Liver (tissue), 3 donors: Measurements from ENCODE around the gene DOCK6.

Experiments
- EGR1 ChIP-seq, 2 donors: IDR thresholded peaks; 2 replicates each; pipeline ENCODE4 v1.6.1; 2016 to 2018; ENCODE audit warnings: antibody characterized with exemption in 2 of 2, low read depth in 2 of 2
- GABPA ChIP-seq, 2 donors: IDR thresholded peaks in 1 of 2; conservative IDR thresholded peaks in 1 of 2; 2 replicates each; pipeline ENCODE4 v1.6.1; 2016; ENCODE audit warnings: antibody characterized with exemption in 2 of 2, mild to moderate bottlenecking in 1 of 2, moderate library complexity in 1 of 2
- JUND ChIP-seq, 2 donors: IDR thresholded peaks; 2 replicates each; pipeline ENCODE4 v1.6.1; 2016; ENCODE audit warnings: antibody characterized with exemption in 2 of 2
- NR2F2 ChIP-seq: IDR thresholded peaks from 2 replicates; pipeline ENCODE4 v1.6.1; 2016; ENCODE audit warnings: antibody characterized with exemption
- RAD21 ChIP-seq, 2 donors: IDR thresholded peaks; 2 replicates each; pipeline ENCODE4 v1.6.1; 2016; ENCODE audit warnings: antibody characterized with exemption in 2 of 2, mild to moderate bottlenecking in 2 of 2
- RXRA ChIP-seq, 2 donors: IDR thresholded peaks; 2 replicates each; pipeline ENCODE4 v1.6.1; 2017 to 2018; ENCODE audit warnings: antibody characterized with exemption in 2 of 2, mild to moderate bottlenecking in 1 of 2
- TAF1 ChIP-seq: conservative IDR thresholded peaks from 2 replicates; pipeline ENCODE4 v1.6.1; 2016; ENCODE audit warnings: antibody characterized with exemption, mild to moderate bottlenecking
- TF ChIP-seq, protein P1 (sequence below): fragments of 150-350 bp; IDR thresholded peaks from 2 replicates; pipeline ENCODE4 v1.5.1; 2017; ENCODE audit warnings: improper control_type of control experiment, low read depth, low read length; ENCODE audit not compliant: missing input control
- TF ChIP-seq, protein P2 (sequence below): IDR thresholded peaks from 2 replicates; pipeline ENCODE4 v1.6.1; 2016; ENCODE audit warnings: antibody characterized with exemption
- TF ChIP-seq, protein P3 (sequence below): IDR thresholded peaks from 2 replicates; pipeline ENCODE4 v1.6.1; 2016; ENCODE audit warnings: antibody characterized with exemption, mild to moderate bottlenecking
- TF ChIP-seq, protein P4 (sequence below): IDR thresholded peaks from 2 replicates; pipeline ENCODE4 v1.6.1; 2016; ENCODE audit warnings: antibody characterized with exemption
- TF ChIP-seq, protein P5 (sequence below): IDR thresholded peaks from 2 replicates; pipeline ENCODE4 v1.6.1; 2016; ENCODE audit warnings: antibody characterized with exemption
- donor health status: healthy.
- donor health status: healthy.

DNA sequence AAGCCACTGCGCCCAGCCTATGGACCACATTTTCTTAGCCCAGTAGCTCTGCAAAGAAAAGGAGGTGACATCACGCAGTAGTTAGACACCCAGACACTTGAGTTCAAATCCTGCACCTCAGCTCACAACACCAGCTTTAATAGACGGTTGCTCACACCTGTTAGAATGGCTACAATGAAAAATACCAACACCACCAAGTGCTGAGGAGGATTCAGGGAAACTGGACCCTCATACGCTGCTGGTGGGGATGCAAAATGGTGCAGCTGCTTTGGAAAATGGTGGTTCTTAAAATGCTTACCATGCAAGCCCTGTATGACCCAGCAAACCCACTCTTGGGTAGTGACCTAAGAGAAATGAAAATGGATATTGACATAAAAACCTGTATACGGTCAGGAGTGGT, 11.7 kb upstream of the DOCK6 start:
- TF ChIP-seq, protein P1, sequence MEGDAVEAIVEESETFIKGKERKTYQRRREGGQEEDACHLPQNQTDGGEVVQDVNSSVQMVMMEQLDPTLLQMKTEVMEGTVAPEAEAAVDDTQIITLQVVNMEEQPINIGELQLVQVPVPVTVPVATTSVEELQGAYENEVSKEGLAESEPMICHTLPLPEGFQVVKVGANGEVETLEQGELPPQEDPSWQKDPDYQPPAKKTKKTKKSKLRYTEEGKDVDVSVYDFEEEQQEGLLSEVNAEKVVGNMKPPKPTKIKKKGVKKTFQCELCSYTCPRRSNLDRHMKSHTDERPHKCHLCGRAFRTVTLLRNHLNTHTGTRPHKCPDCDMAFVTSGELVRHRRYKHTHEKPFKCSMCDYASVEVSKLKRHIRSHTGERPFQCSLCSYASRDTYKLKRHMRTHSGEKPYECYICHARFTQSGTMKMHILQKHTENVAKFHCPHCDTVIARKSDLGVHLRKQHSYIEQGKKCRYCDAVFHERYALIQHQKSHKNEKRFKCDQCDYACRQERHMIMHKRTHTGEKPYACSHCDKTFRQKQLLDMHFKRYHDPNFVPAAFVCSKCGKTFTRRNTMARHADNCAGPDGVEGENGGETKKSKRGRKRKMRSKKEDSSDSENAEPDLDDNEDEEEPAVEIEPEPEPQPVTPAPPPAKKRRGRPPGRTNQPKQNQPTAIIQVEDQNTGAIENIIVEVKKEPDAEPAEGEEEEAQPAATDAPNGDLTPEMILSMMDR = no peak
- TF ChIP-seq, protein P2, sequence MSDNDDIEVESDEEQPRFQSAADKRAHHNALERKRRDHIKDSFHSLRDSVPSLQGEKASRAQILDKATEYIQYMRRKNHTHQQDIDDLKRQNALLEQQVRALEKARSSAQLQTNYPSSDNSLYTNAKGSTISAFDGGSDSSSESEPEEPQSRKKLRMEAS = no peak
- no peak for TF ChIP-seq JUND (IDR thresholded peaks at IDR 0.05)
- no peak for TF ChIP-seq NR2F2
- TF ChIP-seq TAF1 = no peak
- TF ChIP-seq, protein P3, sequence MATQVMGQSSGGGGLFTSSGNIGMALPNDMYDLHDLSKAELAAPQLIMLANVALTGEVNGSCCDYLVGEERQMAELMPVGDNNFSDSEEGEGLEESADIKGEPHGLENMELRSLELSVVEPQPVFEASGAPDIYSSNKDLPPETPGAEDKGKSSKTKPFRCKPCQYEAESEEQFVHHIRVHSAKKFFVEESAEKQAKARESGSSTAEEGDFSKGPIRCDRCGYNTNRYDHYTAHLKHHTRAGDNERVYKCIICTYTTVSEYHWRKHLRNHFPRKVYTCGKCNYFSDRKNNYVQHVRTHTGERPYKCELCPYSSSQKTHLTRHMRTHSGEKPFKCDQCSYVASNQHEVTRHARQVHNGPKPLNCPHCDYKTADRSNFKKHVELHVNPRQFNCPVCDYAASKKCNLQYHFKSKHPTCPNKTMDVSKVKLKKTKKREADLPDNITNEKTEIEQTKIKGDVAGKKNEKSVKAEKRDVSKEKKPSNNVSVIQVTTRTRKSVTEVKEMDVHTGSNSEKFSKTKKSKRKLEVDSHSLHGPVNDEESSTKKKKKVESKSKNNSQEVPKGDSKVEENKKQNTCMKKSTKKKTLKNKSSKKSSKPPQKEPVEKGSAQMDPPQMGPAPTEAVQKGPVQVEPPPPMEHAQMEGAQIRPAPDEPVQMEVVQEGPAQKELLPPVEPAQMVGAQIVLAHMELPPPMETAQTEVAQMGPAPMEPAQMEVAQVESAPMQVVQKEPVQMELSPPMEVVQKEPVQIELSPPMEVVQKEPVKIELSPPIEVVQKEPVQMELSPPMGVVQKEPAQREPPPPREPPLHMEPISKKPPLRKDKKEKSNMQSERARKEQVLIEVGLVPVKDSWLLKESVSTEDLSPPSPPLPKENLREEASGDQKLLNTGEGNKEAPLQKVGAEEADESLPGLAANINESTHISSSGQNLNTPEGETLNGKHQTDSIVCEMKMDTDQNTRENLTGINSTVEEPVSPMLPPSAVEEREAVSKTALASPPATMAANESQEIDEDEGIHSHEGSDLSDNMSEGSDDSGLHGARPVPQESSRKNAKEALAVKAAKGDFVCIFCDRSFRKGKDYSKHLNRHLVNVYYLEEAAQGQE = no peak
- TF ChIP-seq RAD21 (IDR thresholded peaks at IDR 0.05) = no peak
- TF ChIP-seq, protein P4, sequence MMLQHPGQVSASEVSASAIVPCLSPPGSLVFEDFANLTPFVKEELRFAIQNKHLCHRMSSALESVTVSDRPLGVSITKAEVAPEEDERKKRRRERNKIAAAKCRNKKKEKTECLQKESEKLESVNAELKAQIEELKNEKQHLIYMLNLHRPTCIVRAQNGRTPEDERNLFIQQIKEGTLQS = no peak
- TF ChIP-seq, protein P5, sequence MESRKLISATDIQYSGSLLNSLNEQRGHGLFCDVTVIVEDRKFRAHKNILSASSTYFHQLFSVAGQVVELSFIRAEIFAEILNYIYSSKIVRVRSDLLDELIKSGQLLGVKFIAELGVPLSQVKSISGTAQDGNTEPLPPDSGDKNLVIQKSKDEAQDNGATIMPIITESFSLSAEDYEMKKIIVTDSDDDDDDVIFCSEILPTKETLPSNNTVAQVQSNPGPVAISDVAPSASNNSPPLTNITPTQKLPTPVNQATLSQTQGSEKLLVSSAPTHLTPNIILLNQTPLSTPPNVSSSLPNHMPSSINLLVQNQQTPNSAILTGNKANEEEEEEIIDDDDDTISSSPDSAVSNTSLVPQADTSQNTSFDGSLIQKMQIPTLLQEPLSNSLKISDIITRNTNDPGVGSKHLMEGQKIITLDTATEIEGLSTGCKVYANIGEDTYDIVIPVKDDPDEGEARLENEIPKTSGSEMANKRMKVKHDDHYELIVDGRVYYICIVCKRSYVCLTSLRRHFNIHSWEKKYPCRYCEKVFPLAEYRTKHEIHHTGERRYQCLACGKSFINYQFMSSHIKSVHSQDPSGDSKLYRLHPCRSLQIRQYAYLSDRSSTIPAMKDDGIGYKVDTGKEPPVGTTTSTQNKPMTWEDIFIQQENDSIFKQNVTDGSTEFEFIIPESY = no peak
- TF ChIP-seq RXRA (IDR thresholded peaks at IDR 0.05) = no peak
- no peak for TF ChIP-seq GABPA (IDR thresholded peaks at IDR 0.05 in 1 of 2, conservative IDR thresholded peaks at IDR 0.05 in 1 of 2)
- TF ChIP-seq EGR1 (IDR thresholded peaks at IDR 0.05; ENCODE audit: low read depth in 2 of 2) = no peak
